Activated CD8-positive, alpha-beta memory T cell treated with anti-CD3 and anti-CD28 coated beads, Interleukin-2, amount 50 U/mL, for 24 hours (primary cell): ENCODE data around the gene GAS6.

Experiments used
- DNase-seq: peaks from one replicate; pipeline ENCODE4 v3.0.0-alpha.2; 2020; ENCODE audit errors: extremely low read depth

The GAS6 gene

DNA sequence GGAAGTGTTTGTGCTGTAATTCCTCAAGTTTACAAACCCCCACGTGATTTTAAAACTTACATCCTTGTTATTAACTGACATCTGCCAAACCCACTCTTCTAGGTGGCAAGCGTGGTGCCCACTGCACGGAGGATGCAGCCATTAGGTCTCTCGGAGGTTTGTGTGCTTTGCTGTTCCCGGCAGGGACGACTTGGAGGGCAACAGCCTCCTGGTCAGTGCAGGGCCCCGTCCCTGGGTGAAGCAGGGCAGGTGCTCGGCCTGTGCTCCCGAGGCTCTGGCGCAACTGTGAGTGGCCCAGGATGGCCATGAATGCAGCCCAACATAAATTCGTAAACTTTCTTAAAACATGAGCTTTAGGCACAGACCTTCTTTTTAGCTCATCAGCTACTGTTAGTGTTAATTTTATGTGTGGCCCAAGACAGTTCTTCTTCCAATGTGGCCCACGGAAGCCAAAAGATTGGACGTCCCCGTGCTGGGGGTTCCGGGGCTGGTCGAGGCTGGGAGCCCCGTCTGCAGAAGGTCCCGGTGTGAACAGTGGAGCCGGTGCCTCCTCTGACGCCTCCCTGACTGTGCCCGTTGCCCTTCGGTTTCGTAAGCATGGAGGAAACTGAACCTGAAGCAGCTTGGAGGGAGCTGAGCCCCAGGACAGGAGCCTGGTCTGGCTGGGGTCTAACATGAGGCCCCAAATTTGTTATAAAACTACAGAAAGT is 11.9 kb downstream of the GAS6 start:
- no peak for DNase-seq

DNA sequence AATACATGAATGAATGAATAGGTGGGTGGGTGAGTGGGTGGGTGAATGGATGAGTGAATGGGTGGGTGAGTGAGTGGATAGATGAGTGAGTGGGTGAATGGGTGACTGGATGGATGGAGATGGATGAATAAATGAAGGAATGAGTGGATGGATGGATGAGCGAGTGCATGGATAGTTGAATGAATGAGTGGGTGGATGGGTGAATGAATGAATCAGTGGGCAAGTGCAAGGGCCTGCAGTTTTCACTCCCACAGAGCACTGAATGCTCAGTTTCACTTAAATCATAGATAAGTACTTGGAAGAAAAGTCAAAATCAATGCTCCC is 12.4 kb downstream of the GAS6 start:
- no peak for DNase-seq

DNA sequence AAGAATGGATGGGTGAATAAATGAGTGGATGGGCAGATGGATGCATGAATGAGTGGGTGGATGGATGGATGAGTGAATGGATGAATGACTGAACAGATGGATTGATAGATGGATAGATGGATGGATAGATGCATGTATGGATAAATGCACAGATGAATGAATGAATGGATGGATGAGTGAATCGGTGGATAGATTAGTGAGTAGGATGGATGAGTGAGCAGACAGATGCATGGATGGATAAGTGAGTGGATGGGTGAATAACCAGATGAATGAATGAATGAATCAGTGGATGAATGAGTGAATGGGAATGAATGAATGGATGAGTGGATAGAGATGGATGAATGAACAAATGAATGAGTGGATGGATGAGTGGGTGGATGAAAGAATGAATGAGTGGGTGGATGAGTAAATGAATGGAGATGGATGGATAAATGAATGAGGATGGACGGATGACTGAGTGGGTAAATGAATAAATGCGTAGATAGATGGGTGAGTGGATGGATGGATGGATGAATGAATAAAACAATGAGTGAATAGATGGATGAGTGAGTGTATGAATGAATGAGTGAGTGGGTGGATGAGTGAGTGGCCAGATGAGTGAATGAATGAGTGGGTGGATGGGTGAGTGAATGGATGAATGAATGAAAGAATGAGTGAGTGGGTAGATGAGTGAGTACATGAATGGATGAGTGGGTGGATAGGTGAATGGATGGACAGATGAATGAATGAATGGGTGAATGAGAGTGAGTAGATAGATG is 13.0 kb downstream of the GAS6 start:
- DNase-seq = no peak

DNA sequence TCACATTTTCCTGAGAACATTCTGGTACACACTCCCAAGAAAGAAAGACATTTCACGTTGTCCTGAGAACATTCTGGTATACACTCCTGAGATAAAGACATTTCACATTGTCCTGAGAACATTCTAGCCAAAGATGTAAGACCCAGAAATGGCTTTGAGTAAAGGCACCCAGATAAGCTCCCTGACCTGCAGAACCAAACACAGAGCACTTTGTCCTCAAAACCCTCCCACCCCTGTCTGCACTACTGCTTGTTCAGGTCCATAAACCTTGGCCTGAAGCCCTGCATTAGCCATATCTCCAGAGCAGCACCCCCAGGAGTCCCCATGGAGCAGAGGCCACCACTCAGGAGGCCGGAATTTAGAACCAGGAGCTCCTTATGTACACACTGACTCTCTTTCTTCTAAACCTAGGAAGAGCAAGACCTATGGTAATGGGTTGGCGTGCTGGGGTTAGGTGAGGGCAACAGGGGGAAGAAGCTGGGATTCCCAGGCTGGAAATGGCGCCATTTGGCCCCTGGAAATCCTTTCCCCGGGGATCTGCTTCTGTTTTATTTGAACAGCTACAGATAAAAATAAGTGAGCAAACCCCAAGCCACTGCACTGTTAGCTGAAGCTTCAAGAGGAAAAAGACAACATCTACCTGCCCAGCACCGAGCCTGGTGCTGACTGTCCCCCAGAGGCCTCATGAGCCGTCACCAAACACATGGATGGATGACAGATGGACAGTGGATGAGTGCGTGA is 13.7 kb downstream of the GAS6 start:
- DNase-seq = no peak

DNA sequence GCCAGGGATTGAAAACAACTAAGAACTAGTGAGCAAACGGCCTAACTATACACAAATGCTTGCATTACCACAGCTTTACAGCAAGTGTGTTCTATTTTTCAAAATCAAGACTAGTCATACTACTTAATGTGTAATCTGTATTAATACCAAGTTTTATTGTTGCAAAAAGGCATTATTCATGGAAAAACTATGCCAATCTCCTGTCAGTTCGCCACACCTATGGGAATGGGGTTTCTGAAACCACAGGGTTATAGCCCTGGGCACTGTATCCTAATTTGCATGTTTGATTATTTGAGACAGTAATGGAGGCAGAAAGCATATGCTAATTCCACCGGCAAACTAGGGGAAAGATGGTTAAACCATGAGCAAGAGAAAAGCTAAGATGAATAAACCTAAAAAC is 14.3 kb downstream of the GAS6 start:
- no peak for DNase-seq

DNA sequence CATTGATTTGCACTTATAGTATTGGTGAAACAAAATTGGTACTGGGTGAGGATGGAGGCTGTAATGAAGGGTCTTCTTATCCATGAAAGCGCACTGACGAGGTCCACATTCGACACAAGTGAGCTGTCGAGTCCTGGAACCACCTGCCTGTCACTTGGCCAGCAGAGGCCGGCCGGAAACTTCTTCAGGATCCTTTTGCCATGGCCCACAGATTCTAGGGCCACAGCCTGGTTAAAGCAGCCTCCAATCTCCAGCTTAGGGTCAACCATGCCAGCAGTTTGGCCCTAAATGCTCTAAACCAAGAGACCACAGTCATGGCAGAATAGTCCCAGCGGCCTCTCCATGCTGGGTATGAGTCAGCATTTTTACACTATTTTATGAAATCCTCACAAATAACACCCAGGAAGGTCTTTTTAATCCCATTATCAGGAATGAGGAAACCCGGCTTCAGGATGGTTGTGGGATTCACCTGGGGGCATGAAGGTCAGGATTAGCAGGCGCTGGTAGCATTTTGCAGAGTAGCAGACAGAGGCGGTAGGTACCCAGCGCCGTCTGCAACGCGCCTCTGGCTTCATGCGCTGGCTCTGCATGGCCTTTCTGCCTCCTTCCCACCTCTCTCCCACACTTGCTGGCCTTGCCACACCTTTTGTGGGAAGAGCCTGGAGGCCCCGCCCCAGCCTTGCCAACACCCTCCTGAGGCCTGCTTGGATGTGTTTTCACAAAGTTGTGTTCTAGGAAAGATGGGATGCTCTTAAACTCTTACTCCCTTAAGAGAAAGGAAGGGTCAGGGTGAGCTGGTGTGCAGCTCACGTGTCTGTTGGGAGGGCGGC is 15.2 kb downstream of the GAS6 start:
- DNase-seq = no peak

DNA sequence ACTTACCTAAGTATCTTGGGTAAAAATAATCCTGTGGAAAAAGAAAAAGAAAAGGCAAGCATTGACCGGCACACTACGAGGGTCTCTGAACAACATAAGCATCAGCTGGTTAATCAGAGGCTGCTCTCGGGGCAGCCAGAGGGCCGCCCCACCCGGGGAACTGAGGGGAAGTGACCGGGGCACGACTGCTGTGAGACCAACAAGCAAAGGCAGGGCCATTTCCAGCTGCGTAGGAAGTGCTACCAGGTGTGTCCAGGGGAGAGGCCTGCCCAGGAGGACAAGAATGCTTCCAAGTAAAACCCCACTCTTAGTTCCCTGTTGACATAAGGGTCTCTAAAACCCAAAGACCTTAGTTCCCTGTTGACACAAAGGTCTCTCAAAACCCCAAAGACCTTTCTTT is 15.9 kb downstream of the GAS6 start:
- DNase-seq = no peak

DNA sequence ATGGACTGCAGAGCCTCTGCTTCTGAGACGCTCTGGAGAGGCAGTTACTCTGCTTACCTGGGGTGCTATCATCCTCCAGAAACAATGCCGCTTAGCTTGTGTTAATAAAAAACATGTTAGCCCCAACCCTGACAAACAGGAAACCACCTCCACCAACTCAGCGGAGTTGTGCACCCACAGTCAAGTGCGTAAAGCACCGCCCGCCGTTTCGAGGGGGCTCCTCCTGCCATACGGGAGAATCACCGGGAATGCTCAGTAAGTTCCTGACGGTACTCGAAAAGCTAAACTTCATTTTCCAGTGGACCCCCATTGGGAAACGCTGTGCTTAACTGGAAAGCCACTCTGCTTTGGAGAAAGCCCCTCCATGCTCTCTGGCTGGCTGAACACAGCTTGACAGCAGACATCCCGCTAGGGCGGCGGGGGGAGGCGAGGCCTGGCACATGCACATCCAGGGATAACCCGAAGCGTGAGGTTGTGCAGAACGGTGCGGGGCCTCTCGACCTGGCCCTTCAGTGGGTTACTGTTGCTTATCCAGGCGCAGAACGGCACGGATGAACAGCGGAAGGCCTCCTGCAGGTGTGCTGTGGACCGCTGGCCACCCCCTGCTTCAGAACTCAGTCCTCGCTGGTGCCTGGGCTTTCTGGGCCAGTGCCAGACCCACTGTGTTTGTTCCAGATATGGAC is 17.1 kb downstream of the GAS6 start:
- no peak for DNase-seq

DNA sequence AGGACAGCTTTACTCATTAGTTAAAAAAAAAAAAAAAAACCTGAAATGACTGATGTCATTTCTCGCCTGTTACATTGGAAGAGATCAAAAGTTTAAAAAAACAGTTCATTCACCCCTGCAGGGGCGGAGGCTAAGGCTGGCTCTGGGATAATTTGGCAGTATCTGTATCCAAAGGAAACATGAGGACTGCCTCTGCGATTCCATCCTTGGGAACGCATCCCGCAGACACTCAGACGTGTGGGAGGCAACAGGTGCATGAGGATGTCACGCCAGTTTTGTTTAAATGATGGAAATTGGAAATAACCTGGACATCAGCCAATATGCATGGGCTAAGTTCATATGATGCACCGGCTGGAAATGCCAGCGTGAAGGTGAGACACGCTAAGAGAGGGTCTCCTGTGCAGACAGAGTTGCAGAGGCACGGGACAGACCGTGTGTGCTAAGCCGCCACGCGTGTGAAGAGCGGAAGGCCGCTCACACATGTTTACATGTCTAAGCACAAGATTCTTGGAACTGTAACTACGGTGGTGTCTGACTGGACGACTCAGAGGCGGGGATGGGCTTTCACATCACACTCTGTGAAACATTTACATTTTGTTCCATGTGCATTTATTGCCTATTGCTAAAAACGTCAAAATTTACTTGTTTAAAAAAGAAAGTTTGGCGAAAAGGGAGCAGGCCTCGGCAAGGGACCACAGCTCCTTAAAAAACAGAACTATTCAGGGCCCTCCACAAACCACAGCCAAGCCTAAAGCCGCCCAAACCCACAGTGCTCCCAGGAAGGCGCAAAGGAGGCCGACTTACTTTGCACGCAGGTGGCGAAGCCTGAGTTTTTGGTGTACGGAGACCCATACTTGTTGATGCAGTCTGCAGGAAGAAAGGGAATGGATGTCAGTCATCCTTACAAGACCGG is 17.9 kb downstream of the GAS6 start:
- DNase-seq = no peak

DNA sequence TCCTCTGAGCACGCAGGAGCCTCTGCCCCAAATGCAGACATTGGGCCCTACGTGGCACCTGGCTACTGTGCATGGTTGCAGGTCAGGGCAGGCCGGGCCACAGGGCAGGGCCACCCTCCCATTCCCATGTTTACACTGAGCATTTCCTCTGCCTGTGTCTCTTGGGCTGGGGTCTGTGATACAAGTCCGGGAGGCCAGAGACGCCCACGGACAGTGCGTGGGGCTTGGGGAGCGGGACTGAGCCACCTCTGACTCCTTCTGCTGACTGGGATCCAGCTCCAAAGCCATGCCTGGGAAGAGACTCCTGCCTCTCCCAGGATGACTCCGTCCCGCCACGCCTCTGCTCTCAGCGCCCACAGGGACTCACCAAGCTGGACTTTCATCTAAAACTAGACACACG is 18.8 kb downstream of the GAS6 start:
- DNase-seq = no peak

DNA sequence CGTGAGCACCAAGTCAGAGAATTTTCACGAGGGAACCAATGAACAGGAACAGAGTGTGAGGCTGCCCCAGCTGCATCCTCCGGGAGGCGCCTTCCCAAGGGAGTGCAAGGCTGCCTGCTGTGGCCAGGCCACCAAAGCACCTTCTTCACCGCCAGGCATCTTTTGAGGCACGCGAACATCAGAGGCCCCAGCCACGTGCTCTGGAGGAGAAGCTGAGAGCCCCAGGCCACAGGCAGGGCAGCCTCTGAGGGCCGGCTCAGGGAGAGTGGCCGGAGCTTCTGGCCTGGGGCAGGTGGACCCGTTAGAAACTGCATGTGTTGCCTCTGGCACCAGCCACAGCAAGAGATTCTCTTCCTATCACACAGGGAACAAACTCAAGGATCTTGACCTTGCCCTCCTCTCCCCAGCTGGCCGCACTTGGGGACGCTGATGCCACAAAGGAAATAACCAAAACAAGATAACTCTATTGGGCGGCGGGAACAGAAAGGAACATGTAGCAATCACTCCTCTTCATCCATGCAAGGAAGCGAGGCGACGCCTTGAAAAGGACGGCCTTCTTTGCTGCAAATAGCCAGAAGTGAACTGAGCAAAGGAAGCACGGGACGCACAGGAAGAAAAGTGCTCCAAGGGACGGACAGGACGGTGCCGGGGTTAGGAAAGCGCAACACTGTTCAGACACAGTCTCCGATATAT is 19.9 kb downstream of the GAS6 start:
- no peak for DNase-seq

DNA sequence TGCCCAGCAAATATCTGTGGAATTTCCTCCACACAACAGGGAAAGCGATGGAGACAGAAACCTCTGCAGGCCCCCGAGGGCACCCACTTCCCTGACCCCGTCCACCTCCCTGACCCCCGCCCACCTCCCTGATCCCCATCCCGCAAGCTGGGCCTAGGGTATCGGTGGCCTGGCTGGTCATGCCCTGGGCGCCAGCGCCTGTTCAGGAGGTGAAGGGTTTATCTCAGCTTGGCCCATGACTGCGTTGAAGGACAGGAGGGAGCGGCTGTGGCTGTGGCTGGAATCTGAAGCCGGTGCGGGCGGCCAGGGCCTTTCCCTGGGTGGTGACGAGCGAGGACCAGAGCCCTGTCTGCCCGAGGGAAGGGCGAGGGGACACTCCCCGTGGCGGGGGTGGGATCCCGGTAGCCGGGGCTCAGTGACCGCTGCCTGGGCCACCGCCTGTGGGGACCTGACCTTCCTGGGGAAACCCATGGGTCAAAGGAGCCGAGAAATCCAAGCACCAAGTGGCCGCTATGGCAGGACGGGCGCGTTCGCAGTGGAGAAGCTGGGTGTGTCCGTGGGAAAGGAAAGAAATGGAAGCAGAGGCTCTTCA is 20.7 kb downstream of the GAS6 start:
- no peak for DNase-seq

DNA sequence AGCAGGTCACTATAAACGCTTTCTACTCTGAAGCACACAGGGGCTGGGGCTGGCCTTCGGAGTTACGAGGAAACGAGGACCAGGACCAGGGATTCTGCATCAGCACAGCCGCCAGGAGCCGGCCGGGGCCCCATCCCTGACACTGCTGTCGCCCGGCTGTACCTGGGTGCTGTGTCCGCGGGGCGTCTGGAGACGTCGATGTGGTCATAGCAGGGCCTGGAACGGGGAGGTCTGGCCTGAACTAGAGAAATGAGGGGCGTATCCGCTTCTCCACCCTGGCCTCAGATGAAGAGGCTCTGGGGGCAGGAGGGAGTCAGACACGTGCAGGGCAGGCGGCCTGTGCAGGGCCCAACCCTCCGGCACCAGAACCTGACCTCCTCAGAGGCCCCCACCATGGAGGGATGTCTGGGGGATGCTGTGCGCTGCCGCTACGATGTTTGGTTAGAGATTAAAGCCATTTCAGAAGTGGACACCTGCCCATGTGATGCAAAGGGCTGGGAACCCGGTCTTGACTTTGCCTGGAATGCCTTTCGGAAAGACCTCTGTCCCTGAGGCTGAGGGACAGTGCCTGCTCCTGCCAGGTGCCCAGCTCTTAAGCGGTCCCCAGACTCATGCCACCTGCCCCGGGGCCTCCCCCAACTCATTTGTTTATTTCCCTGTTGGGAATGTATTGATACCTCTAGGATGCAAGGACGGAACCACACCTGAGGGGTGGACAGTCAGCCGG is 21.4 kb downstream of the GAS6 start:
- no peak for DNase-seq

DNA sequence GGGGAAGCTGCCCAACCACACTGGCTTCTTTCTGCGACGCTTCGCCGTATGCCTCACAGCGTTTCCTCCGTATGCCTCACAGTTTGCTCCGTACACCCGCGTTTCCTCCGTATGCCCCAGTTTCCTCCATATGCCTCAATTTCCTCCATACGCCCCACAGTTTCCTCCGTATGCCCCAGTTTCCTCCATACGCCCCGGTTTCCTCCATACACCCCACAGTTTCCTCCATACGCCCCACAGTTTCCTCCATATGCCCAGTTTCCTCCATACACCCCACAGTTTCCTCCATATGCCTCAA is 22.6 kb downstream of the GAS6 start:
- no peak for DNase-seq

DNA sequence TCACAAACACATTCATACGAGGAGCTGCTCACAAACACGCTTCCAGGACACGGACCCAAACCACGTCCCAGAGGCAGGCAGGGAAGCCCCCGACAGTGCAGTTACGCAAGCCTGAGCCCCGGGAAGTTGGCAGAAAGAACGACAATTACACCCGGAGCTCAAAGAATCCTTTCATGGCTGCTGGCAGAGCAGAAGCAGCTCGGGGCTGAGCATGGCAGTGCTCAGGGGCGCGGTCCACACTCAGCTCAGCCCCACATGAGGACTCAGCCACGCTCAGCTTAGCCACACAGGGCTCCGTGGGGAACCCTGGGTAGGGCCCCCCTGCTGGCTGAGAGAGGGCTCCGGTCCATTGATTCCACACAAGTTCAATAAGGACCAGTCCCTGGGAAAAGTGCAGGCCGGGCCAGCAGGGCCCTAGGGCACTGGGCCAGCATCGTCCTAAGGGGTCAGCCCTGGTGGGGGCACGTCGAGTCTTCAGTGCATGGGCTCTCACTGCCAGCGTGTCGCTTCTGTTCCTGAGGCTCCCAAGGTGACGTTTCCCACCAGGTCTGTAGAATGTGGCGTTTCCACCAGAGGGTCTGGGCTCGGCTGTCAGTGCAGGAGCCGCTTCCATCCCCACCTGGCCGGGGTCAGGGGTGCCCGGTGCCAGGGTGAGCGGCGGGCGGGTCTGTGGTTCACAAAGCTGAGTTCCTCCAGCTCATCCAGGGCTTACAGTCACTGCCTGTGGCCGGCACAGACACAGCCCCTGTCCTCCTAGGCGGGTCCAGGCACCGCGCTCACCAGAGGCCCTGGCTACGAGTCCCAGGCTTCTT is 23.1 kb downstream of the GAS6 start:
- DNase-seq = no peak

DNA sequence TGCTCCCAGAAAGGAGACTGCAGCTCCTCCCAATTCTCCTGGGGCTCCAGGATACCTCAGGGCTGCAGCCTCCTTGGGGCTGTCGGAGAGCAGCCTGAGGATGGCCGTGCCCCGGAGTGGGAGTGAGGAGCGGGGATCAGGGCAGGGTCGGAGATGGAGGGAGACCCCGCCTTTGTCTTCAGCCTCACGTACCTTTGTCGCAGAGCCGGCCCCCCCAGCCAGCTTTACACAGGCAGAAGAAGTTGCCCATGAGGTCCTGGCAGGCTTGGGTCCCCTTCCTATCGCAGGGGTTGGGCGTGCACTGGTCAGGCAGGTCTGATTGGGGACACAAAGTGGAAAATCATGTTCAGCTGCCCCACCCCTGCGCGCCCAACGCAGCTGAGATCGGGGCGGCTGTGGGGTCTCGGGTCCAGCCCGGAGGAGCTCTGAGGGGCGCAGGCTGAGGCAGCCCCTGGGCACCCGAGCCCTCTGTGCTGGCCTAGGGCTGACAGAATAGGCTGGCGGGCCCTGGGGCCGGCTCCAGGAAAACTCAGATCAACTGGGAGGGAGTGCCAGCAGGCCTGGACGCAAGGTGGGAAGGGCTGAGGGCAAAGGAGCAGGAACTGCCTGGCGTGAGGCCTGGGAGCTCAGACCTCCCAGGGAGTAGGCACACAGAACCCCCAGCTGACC is 24.2 kb downstream of the GAS6 start:
- no peak for DNase-seq

DNA sequence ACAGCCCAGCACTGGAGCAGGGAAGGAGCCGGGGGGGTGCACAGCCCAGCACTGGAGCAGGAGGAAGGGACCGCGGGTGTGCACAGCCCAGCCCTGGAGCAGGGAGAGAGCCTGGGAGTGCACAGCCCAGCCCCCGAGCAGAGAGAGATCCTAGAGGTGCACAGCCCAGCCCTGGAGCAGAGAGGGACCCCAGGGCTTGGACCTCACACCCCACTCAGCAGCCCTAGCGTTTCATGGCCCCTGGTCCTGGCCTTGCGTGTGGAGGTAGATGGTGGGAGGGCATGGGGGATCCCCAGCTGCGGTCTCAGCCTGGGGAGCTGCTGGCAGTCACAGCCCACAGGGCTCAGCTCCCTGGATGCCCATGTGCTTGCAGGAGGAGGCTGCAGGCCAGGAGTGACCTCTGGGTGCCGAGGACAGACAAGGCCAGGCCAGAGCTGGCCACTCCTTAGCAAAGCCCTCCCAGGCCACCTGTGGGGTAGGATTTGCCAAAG is 25.1 kb downstream of the GAS6 start:
- DNase-seq = no peak
